Measurements from ENCODE around the gene SLPI.

- TF ChIP-seq MYNN (CRISPR knock-in tag; IDR thresholded peaks at IDR 0.05; ENCODE audit: low read depth) (no peak), SNAPC4 (CRISPR knock-in tag; IDR thresholded peaks at IDR 0.05) (no peak), NBN (conservative IDR thresholded peaks at IDR 0.05) (no peak), IKZF1 (IDR thresholded peaks at IDR 0.05) (no peak)
Measured at GRCh38 chr20:45257161-45257560, 2.8 kb upstream of the SLPI start.
